MCF 10A (cell line): ENCODE measurements around the gene MBD2. TPM values are rescaled to one million over a fixed set of nuclear protein-coding genes. Genes with fewer than 3 reads are reported as not detected.

Experiments used
- BruUV-seq: library from RNA; stranded (reverse); fragments of 400-500 nt; replicated peaks from 2 replicates; lab custom pipeline; 2021; lab: Mats Ljungman, UMichigan
- CTCF ChIA-PET: fragments of 300-600 bp; sonication (Branson Sonifier 250); formaldehyde crosslinking; extraction: SDS; loops from one replicate; lab custom pipeline; 2021; ENCODE audit warnings: antibody characterized with exemption, inconsistent platforms; lab: Yijun Ruan, JAX
- POLR2A ChIA-PET: fragments of 300-600, 350-650 bp; sonication (Branson Sonifier 250); formaldehyde crosslinking; extraction: SDS; loops from one replicate; lab custom pipeline; 2020; ENCODE audit warnings: antibody characterized with exemption, inconsistent platforms; lab: Yijun Ruan, JAX
- DNase-seq: peaks from one replicate; pipeline ENCODE4 v3.0.0-alpha.2; 2018; ENCODE audit not compliant: unreplicated experiment
- H3K27ac Mint-ChIP-seq: one replicate; pipeline ENCODE4 v1.8.0; 2022; ENCODE audit warnings: mild to moderate bottlenecking, low read depth, mixed read lengths; ENCODE audit not compliant: unreplicated experiment
- H3K27me3 Mint-ChIP-seq: one replicate; pipeline ENCODE4 v1.8.0; 2022; ENCODE audit warnings: mixed read lengths; ENCODE audit not compliant: insufficient read depth, unreplicated experiment
- H3K36me3 Mint-ChIP-seq: one replicate; pipeline ENCODE4 v1.8.0; 2022; ENCODE audit warnings: mild to moderate bottlenecking, moderate library complexity, mixed read lengths; ENCODE audit not compliant: insufficient read depth, unreplicated experiment
- H3K4me1 Mint-ChIP-seq: one replicate; pipeline ENCODE4 v1.8.0; 2022; ENCODE audit warnings: mixed read lengths; ENCODE audit not compliant: insufficient read depth, unreplicated experiment
- H3K4me3 Mint-ChIP-seq: one replicate; pipeline ENCODE4 v1.8.0; 2022; ENCODE audit warnings: mild to moderate bottlenecking, moderate library complexity, mixed read lengths; ENCODE audit not compliant: unreplicated experiment
- H3K9me3 Mint-ChIP-seq: one replicate; pipeline ENCODE4 v1.8.0; 2022; ENCODE audit warnings: mixed read lengths; ENCODE audit not compliant: unreplicated experiment
- CTCF ChIP-seq: fragments of 200-600 bp; IDR thresholded peaks from one replicate; pipeline ENCODE4 v1.8.0; 2022; ENCODE audit warnings: antibody characterized with exemption, mild to moderate bottlenecking; ENCODE audit not compliant: unreplicated experiment
- intact Hi-C: fragments of 100-400 bp; cut with micrococcal nuclease; formaldehyde crosslinking; loops from 2 replicates; pipeline ENCODE4 v1.14.1; 2022
- total RNA-seq: library from RNA; stranded (reverse); gene quantifications from 2 replicates; pipeline ENCODE4 v1.2.3, GENCODE V29; 2022

Gene MBD2
- total RNA-seq, 1 experiment from 2014 or later, result 179 TPM

- no peak for TF ChIP-seq CTCF
- H3K27ac Mint-ChIP-seq, result no peak overlapping the region
- H3K4me1 Mint-ChIP-seq, result peaks cover 16% of the 10 kb centered on the region
- peaks cover 6% of the 10 kb centered on the region for H3K36me3 Mint-ChIP-seq
- POLR2A ChIA-PET, result interaction anchor here (0.7 to 0.9 kb wide), 2 partner anchors 30 to 76 kb away, joined by 3 to 5 read pairs; partner anchors contain the start of gene POLI
- DNase-seq, result no peak
- H3K27me3 Mint-ChIP-seq, result no peaks in the 10 kb centered on the region
- no peaks in the 10 kb centered on the region for H3K9me3 Mint-ChIP-seq
- CTCF ChIA-PET, result interaction anchor here (0.6 to 1.0 kb wide), 2 partner anchors 175 to 494 kb away, joined by 3 read pairs; no protein-coding TSS in a partner anchor
- intact Hi-C loops, result no loop called here
- H3K4me3 Mint-ChIP-seq, result no peak overlapping the region
- no TSS peak for BruUV-seq
These were observed 31.6 kb downstream of the MBD2 start for GRCh38 chr18:54192900-54193299.

- BruUV-seq, result no TSS peak
- no peaks in the 10 kb centered on the region for H3K27me3 Mint-ChIP-seq
- DNase-seq, result no peak
- H3K4me1 Mint-ChIP-seq, result peaks cover 12% of the 10 kb centered on the region
- intact Hi-C loops, result no loop called here
- H3K27ac Mint-ChIP-seq, result no peak overlapping the region
- TF ChIP-seq CTCF, result no peak
- no peaks in the 10 kb centered on the region for H3K9me3 Mint-ChIP-seq
- ChIA-PET POLR2A (interaction anchor here (0.7 to 1.7 kb wide), 2 partner anchors 43 to 77 kb away, joined by 3 to 4 read pairs; partner anchors contain the start of gene POLI), CTCF (interaction anchor here (0.6 to 1.0 kb wide), 2 partner anchors 493 to 566 kb away, joined by 3 read pairs; no protein-coding TSS in a partner anchor)
- H3K4me3 Mint-ChIP-seq, result no peak overlapping the region
- H3K36me3 Mint-ChIP-seq, result peaks cover 11% of the 10 kb centered on the region
These were observed 32.1 kb downstream of the MBD2 start for GRCh38 chr18:54192415-54192814.

- CTCF ChIA-PET, result interaction anchor here (0.6 kb wide), 2 partner anchors 33 to 362 kb away, joined by 3 read pairs; no protein-coding TSS in a partner anchor
These were observed 33.1 kb downstream of the MBD2 start for GRCh38 chr18:54191352-54191751.

GRCh38 chr18:54187372-54187771 is 37.1 kb downstream of the MBD2 start:
- no peaks in the 10 kb centered on the region for H3K9me3 Mint-ChIP-seq
- no peak overlapping the region for H3K4me3 Mint-ChIP-seq
- peaks cover 32% of the 10 kb centered on the region for H3K36me3 Mint-ChIP-seq
- no TSS peak for BruUV-seq
- intact Hi-C loops, result no loop called here
- ChIA-PET CTCF (no interaction called here), POLR2A (no interaction called here)
- peaks cover 5% of the 10 kb centered on the region for H3K4me1 Mint-ChIP-seq
- H3K27ac Mint-ChIP-seq, result no peak overlapping the region
- no peaks in the 10 kb centered on the region for H3K27me3 Mint-ChIP-seq
- DNase-seq, result no peak
- no peak for TF ChIP-seq CTCF

More at GRCh38 chr18:54191352-54191751, 33.1 kb downstream of the MBD2 start:
- no peak for TF ChIP-seq CTCF
- no peak overlapping the region for H3K4me3 Mint-ChIP-seq
- peak overlapping the region; percentile 70 for H3K27ac Mint-ChIP-seq
- no TSS peak for BruUV-seq
- H3K27me3 Mint-ChIP-seq, result no peaks in the 10 kb centered on the region
- POLR2A ChIA-PET, result interaction anchor here (0.6 to 1.7 kb wide), 6 partner anchors 9 to 42 kb away, joined by 3 to 5 read pairs (median 3); partner anchors contain the start of gene MBD2
- intact Hi-C loops, result no loop called here
- H3K4me1 Mint-ChIP-seq, result peaks cover 5% of the 10 kb centered on the region
- DNase-seq, result peak; percentile 55
- peaks cover 18% of the 10 kb centered on the region for H3K36me3 Mint-ChIP-seq
- H3K9me3 Mint-ChIP-seq, result no peaks in the 10 kb centered on the region
